NCI-H748 (cell line): Measurements from ENCODE around the gene TEX38.
"Not testable (repeated sequence)": the region's sequence is repeated elsewhere in the genome, so short reads cannot be mapped to it uniquely, and the experiment has no call there.

Experiments
- DNase-seq: peaks from one replicate; lab custom pipeline; 2025; ENCODE audit not compliant: unreplicated experiment; lab: John Stamatoyannopoulos, UW

Gene TEX38

GRCh38 chr1:46654698-46655097, 17.0 kb upstream of the TEX38 start:
- DNase-seq: not testable (repeated sequence)

- no peak for DNase-seq
Observed at GRCh38 chr1:46655848-46656247, 15.8 kb upstream of the TEX38 start.

DNA sequence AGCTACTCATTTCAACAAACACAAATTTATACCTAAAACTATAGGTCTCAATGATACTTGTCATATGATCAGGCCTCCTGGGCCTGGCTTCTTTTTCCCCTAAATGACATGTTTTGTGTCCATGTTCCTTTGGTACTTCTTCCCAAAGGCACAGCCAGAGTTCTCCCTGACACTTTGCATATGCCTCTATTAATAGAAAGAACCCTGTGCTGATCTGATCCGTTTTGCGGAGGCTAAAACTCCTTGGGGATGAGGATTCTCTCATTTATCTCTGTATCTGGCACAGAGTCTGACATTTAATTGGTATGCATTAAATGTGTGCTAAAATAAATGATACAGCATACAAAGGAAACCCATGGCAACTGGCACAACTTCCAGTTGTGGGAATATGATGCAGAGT, 15.0 kb upstream of the TEX38 start:
- DNase-seq: no peak

DNA sequence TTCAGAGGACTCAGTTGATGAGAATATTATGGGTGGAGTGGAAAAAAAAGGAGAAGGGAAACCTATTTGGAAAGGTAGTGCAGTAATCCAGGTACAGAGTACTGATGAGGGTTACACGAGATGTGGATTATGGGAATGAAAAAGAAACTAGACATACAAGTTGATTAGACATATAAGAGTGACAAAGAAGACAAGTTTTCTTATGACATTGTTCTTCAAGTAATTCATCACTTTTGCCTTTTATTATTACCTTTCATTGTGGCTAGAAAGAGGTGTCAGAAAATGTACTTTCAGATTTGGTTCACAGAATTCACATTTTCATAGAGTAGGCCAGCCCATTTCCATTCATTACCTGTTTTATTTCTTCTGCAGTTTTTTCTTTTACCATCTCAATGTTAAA, 13.9 kb upstream of the TEX38 start:
- no peak for DNase-seq

DNA sequence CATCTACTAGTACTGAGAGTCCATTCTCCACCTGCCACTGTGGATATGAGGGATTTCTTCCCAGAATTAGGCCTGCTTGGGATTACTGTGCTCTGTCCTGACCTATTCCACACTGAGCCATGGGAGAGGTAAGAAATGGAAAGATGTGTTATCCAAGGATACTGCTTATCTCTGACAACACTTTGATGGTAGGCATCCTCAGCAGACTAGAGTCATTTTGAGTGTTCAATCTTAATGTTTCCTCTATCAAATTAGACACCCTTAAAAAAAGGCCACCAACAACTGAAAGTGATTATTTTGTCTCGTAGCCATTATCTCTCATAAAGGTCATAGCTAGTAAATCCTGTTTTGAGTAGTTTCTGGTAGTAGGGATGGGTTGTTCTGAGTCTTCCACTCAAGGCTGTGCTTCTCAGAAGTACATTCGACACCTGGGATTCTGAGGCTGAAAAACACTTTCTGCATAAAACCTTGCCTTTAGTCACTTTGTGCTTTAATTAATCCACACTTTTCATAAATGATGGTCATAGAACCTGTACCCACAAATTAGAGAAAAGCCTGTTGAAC, 12.3 kb upstream of the TEX38 start:
- DNase-seq: no peak

DNA sequence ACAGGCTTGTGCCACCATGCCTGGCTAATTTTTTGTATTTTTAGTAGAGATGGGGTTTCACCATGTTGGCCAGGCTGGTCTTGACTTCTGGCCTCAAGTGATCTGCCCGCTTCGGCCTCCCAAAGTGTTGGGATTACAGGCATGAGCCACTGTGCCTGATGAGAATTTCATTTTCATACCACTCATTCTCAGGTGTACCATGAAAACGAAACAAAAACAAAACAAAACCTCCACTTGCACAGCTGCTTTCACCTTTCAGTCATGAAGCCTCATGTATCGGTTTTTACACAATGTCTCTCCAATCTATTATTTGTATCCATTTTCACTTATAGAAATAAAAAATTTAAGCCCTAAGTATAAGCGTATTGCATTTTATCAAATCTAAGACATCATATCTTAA, 11.5 kb upstream of the TEX38 start:
- not testable (repeated sequence) for DNase-seq

DNA sequence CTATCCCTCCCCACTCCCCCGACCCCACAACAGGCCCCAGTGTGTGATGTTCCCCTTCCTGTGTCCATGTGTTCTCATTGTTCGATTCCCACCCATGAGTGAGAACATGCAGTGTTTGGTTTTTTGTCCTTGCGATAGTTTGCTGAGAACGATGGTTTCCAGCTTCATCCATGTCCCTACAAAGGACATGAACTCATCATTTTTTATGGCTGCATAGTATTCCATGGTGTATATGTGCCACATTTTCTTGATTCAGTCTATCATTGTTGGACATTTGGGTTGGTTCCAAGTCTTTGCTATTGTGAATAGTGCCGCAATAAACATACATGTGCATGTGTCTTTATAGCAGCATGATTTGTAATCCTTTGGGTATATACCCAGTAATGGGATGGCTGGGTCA, 8.7 kb upstream of the TEX38 start:
- DNase-seq: not testable (repeated sequence)

GRCh38 chr1:46665983-46666382, 5.7 kb upstream of the TEX38 start:
- no peak for DNase-seq

DNA sequence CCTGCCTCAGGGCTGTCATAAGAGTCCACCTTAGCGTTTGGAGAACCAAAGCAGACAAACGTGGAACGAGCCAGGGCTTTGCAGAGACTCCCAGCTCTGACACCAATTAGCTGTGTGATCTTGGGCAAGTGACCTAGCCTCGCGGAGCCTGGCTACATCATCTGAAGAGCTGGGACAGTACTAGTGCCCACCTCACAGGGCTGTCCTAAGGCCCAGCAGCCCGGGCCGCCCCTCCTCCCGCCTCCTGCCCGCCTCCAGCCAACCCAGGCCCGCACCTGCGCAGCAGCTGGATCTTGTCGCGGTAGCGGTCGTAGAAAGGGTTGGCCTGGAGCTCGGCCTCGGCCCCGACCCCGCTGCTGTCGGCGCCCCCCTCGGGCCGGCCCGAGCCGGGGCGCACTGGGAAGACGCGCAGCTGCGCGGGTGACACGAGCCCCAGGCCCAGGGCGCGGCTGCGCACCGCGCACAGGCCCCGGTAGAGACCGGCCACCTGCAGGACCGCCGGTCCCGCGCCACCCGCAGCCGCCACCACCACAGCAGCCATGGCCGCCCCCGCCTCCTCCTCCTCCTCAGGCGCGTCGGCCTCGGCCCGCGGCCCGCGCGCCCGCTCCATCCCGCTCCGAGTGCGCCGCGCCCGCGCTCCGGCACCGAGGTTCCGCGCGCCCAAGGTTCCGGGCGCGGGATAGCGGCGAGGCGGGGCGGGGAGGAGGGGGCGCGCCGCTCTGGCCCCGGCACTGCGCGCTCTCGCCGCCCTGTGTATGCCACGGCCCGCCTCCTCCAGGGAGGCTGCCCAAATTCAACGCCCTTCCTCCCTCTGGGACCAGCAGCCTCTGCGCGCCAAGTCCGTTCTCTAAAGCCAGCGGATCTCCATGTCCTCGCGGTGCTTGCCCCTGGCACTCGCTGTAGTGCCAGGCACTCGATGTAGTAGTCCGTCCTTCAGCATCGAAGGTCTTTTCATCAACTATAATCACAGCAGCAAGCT, 3.6 kb upstream of the TEX38 start, which contains the start of gene ATPAF1:
TSS of gene ATPAF1 (minus strand) at position 583 of the 979 bp plus-strand sequence. CDS start at position 541, 42 bp downstream.
- DNase-seq: peak; percentile 81

GRCh38 chr1:46670134-46670533, 1.5 kb upstream of the TEX38 start:
- DNase-seq: no peak

GRCh38 chr1:46672696-46673095, 1.0 kb downstream of the TEX38 start:
- DNase-seq: no peak

- DNase-seq: no peak
Observed at GRCh38 chr1:46673749-46674182, 2.1 kb downstream of the TEX38 start.

DNA sequence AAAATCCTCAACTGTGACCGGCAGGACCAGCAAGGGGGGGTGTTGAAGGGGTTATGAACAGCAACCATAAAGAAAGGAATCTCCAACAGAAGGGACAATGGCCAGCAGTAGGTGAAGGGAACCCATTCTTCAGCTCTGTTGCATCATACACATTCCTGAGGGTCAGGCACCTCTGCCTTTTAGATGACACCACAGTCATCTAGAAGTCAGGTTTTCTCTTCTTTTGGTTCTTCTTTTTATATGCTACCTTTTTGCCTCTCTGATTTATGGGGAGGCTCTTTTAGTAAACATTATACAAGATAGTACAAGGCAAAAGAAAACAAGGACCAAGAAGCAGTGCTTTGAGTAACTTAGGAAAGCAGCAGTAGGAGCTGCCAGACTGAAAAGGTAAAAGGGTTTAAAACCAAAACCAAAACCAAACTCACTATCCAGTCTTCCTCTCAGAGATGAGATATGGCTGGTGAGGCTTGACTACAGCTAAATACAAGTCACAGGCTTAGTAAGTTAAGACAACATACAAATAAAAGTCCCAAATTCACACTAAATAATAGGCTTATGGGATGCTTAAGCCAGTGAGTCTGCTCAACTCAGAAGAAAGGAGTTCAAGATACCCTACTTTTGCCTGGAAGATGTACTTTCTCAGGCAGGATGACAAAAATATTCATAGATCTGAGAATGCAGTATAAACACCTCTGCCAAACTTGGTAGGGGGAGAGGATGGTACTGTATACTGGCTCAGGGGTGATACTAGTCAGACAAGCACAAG, 4.1 kb downstream of the TEX38 start:
- DNase-seq: no peak

DNA sequence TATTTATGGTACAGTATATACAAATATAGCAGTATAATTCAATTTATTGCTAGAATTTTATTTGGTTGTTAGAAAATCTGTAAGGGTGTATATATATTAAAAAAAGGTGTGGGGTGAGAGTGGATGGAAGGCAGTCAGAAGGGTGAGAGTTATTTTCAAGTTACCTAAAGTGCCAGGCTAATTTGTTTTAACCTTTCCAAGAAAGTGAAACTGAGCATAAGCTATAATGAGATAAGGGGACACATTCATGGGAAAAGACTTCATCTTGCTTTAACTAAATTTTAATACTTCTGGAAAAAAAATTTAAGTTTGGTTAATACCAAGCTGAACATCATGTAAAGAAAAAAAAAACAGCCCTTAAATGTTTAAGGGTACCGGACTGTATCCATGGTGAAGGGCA, 4.9 kb downstream of the TEX38 start:
- no peak for DNase-seq

- DNase-seq: no peak
Observed at GRCh38 chr1:46677339-46677738, 5.7 kb downstream of the TEX38 start.

GRCh38 chr1:46679789-46680573, 8.3 kb downstream of the TEX38 start:
- DNase-seq: no peak

DNA sequence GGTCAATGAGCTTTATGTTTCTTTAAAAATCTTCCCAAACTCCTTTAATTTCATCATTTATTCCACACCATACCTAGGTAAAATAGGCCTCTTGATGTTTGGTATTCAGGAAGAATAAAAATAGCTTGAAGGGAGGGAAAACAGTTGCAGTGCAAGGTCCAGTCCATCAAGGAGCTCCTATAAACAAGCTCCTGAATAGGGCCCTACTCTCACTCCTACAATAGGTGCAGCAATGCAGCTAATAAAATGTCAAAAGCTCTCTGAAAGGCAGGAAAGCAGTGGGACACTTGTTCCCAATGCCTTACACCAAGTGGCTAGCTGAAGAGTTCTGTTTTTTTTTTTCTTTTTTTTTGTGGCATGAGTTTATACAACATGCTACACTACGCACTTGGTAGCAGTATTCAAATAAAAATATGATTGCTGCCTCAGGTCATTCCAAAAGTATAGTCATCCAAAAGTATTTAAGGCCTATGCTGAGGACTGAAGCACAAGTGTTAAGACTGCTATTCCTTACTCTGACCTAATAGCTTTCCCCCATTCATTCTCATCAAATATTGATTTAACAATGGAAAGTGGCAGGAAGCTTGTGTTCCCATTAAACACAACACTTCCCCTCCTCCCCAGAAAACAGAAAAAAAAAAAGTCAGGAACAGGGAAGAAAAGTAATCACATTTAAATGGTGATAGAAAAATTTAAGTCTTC, 9.8 kb downstream of the TEX38 start:
- no peak for DNase-seq

DNA sequence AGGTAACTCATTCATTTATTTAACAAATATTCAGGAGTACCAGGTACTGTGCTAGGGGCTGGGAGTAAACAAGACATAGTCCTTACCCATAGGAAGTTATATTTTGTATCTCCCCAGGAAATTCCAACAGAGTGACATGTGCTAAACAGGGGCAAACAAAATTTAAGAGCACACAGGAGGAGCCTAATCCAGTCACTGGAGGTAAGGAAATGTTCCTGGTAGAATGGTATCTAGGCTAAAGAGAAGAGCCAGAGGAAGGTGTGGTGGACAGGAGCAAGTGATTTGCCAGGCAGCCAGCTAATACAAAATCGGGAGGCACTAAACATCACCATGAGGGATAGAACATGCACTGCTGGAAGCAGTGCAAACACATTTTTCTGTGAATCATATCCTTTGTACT, 10.4 kb downstream of the TEX38 start:
- no peak for DNase-seq

GRCh38 chr1:46684670-46685069, 13.0 kb downstream of the TEX38 start:
- DNase-seq: no peak

DNA sequence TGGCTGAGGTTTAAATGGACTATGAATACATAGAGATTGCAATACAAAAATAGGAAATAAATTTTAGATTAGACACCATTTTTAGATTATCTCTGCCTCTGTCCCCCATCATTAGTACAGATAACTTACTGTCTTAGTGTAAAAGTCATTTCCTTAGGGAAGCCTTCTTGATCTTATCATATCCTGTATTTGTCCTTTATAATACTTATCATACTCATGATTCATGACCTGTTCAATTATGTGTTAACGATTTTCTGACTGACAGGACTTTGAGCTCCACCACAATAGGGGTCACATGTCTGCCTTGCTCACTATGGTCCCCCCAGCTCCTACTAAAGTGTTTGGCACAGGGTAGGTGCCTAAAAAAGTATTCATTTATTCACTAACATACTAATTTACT, 14.6 kb downstream of the TEX38 start:
- no peak for DNase-seq
